H1 (cell line): ENCODE results near the gene NCOA1.
A peak's percentile ranks its signal among the peaks of the same experiment; 100 is the strongest.

Source experiments
- CREB1 ChIP-seq: IDR thresholded peaks from 2 replicates; pipeline ENCODE4 v1.6.1; 2012; ENCODE audit warnings: inconsistent platforms
- KDM1A ChIP-seq: fragments of 200-600, 300-600 bp; sonication (generic); IDR thresholded peaks from 2 replicates; pipeline ENCODE4 v1.7.1; 2016; ENCODE audit warnings: mild to moderate bottlenecking, low read length, borderline replicate concordance
- POLR2AphosphoS5 ChIP-seq: IDR thresholded peaks from 2 replicates; pipeline ENCODE4 v1.6.1; 2011; ENCODE audit warnings: low read depth, low read length
- RFX5 ChIP-seq: IDR thresholded peaks from 2 replicates; pipeline ENCODE4 v1.6.1; 2011; ENCODE audit warnings: low read depth, low read length, improper control_type of control experiment, borderline replicate concordance
- TCF12 ChIP-seq: IDR thresholded peaks from 2 replicates; pipeline ENCODE4 v1.6.1; 2011; ENCODE audit warnings: low read depth, mild to moderate bottlenecking, low read length
- TF ChIP-seq, protein P1 (sequence below): IDR thresholded peaks from 2 replicates; pipeline ENCODE4 v1.6.1; 2011; ENCODE audit warnings: low read depth, mild to moderate bottlenecking, low read length; ENCODE audit not compliant: insufficient read depth
- TF ChIP-seq, protein P2 (sequence below): IDR thresholded peaks from 2 replicates; pipeline ENCODE4 v1.6.1; 2012; ENCODE audit warnings: inconsistent platforms
- TF ChIP-seq, protein P3 (sequence below), 3 experiments: IDR thresholded peaks; 1 replicate in 2 of 3; 2 replicates in 1 of 3; pipeline versions ENCODE4 v1.5.1 to v1.6.1; 2011; ENCODE audit warnings: low read length in 3 of 3, mild to moderate bottlenecking in 3 of 3, inconsistent platforms in 2 of 3, low read depth in 1 of 3, moderate library complexity in 1 of 3; ENCODE audit not compliant: insufficient read depth in 1 of 3; ENCODE audit errors: control extremely low read depth in 1 of 3

DNA sequence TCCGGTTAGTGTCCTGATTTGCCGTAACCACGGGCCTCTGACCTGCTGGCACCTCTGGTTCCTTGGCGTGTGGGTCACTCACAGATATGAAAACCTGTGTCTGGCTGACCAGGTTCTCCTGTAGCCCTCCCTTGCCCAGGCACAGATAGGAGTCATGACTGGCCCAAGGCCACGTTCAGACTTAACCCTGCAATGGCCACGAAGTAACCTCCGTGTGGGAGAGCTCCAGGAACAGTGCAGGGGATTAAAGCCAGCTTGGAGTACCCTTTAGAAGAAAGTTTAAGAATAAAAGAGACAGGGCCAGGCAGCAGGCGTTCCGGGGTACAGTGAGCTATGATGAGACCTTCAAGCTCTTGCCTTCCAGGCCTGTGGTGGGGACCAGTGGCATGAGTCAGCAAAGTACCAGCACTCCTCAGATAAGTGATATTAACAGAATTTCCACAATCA is 327.7 kb downstream of the NCOA1 start:
- TF ChIP-seq RFX5 = no peak
- TF ChIP-seq KDM1A = no peak
- TF ChIP-seq TCF12 = no peak
- TF ChIP-seq, protein P1, sequence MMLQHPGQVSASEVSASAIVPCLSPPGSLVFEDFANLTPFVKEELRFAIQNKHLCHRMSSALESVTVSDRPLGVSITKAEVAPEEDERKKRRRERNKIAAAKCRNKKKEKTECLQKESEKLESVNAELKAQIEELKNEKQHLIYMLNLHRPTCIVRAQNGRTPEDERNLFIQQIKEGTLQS = no peak
- TF ChIP-seq, protein P2, sequence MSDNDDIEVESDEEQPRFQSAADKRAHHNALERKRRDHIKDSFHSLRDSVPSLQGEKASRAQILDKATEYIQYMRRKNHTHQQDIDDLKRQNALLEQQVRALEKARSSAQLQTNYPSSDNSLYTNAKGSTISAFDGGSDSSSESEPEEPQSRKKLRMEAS = no peak
- TF ChIP-seq, protein P3, sequence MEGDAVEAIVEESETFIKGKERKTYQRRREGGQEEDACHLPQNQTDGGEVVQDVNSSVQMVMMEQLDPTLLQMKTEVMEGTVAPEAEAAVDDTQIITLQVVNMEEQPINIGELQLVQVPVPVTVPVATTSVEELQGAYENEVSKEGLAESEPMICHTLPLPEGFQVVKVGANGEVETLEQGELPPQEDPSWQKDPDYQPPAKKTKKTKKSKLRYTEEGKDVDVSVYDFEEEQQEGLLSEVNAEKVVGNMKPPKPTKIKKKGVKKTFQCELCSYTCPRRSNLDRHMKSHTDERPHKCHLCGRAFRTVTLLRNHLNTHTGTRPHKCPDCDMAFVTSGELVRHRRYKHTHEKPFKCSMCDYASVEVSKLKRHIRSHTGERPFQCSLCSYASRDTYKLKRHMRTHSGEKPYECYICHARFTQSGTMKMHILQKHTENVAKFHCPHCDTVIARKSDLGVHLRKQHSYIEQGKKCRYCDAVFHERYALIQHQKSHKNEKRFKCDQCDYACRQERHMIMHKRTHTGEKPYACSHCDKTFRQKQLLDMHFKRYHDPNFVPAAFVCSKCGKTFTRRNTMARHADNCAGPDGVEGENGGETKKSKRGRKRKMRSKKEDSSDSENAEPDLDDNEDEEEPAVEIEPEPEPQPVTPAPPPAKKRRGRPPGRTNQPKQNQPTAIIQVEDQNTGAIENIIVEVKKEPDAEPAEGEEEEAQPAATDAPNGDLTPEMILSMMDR (IDR thresholded peaks at IDR 0.05; ENCODE audit: control extremely low read depth in 1 of 3, insufficient read depth in 1 of 3, low read depth in 1 of 3, low read length in 3 of 3) = no peak
- no peak for TF ChIP-seq CREB1
- TF ChIP-seq POLR2AphosphoS5 = peak; percentile 34; the same call in 1 of the 2 replicates
